Measurements from ENCODE around the gene FAHD2B. TPM values are rescaled to one million over a fixed set of nuclear protein-coding genes. Genes with fewer than 3 reads are reported as not detected.
"Not testable (repeated sequence)": the region's sequence is repeated elsewhere in the genome, so short reads cannot be mapped to it uniquely, and the experiment has no call there.

Gene FAHD2B
- total RNA-seq, 2 donors from 2014 or later, result 36.3 to 49.7 TPM

DNA sequence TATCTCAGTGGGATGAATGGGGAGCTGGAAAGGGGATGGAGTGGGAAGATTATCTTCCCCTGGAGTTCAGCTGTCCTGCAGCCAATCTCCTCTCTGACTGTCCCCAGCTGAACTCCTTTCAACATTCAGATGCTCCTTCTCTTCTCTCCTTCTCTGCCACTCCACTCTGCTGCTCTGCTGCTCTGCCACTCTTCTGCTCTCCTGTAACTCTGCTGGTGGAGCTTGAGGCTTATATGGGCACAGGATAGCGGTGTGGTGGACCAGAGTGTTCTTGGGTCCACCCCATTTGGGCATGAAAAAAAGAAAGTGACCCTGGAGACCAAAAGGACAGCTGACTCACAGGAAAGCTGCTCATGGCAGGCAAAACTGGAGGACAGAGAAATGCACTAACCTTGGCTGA lies 26.6 kb downstream of the FAHD2B start:
- DNase-seq, result no peak
- H3K4me3 ChIP-seq (ENCODE audit: low read length), result no peak overlapping the region
- Mint-ChIP-seq H3K4me1 (peaks cover 10% of the 10 kb centered on the region), H3K9me3 (peaks cover 12% of the 10 kb centered on the region), H3K36me3 (ENCODE audit: low read depth) (no peaks in the 10 kb centered on the region), H3K27me3 (ENCODE audit: insufficient read depth) (peaks cover 2% of the 10 kb centered on the region), H3K27ac (no peak overlapping the region), H3K4me3 (no peak overlapping the region)
- TF ChIP-seq, protein P1, sequence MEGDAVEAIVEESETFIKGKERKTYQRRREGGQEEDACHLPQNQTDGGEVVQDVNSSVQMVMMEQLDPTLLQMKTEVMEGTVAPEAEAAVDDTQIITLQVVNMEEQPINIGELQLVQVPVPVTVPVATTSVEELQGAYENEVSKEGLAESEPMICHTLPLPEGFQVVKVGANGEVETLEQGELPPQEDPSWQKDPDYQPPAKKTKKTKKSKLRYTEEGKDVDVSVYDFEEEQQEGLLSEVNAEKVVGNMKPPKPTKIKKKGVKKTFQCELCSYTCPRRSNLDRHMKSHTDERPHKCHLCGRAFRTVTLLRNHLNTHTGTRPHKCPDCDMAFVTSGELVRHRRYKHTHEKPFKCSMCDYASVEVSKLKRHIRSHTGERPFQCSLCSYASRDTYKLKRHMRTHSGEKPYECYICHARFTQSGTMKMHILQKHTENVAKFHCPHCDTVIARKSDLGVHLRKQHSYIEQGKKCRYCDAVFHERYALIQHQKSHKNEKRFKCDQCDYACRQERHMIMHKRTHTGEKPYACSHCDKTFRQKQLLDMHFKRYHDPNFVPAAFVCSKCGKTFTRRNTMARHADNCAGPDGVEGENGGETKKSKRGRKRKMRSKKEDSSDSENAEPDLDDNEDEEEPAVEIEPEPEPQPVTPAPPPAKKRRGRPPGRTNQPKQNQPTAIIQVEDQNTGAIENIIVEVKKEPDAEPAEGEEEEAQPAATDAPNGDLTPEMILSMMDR (conservative IDR thresholded peaks at IDR 0.05), result no peak
- H3K36me3 ChIP-seq (ENCODE audit: control insufficient read depth, insufficient read depth, low read length), result no peaks in the 10 kb centered on the region
- H3K27ac ChIP-seq (ENCODE audit: low read depth, low read length), result no peak overlapping the region
- 93 to 98% methylated on average over 1 of the region's 1 CpG for WGBS, 2 experiments (ENCODE audit: insufficient coverage in 1 of 2, insufficient read length in 1 of 2)
- H3K4me1 ChIP-seq (ENCODE audit: control insufficient read depth, insufficient read depth, low read length), result no peaks in the 10 kb centered on the region
- H3K9ac ChIP-seq (ENCODE audit: extremely low read depth, low read length, poor library complexity, severe bottlenecking), result no peak overlapping the region
- no peaks in the 10 kb centered on the region for H3K27me3 ChIP-seq (ENCODE audit: control insufficient read depth, insufficient read depth, low read length, poor library complexity, severe bottlenecking)
- H3K9me3 ChIP-seq (ENCODE audit: control insufficient read depth, low read length), result peaks cover 7% of the 10 kb centered on the region

DNA sequence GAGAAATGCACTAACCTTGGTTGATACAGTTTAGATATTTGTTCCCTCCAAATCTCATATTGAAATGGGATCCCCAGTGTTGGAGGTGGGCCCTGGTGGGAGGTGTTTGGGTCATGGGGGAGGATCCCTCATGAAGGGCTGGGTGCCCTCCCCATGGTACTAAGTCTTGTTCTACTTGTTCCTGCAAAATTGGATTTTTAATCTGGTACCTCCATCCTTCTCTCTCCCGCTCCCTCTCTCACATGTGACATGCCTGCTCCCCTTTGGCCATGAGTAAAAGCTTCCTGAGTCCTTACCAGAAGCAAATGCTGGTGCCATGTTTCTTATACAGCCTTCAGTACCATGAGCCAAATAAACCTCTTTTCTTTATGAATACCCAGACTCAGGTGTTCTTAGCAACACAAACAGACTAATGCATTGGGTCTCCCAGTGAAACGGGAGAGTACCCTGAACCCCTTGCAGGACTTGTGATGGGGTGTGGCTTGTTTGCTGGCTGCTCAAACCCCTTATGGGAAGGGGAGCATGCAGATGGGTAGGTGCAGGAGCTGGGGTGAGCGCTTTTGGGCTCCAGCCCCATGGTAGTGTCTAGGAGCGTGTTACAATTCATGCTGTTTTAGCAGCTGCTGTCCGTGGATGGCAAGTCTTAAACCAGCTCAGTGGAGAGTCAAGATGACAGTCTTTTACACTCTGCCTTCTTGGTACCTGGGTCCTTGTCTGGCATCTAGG lies 27.2 kb downstream of the FAHD2B start:
- Mint-ChIP-seq H3K36me3 (ENCODE audit: low read depth) (no peaks in the 10 kb centered on the region), H3K9me3 (peaks cover 12% of the 10 kb centered on the region), H3K27ac (no peak overlapping the region), H3K27me3 (ENCODE audit: insufficient read depth) (peaks cover 2% of the 10 kb centered on the region), H3K4me1 (peaks cover 6% of the 10 kb centered on the region), H3K4me3 (no peak overlapping the region)
- no peaks in the 10 kb centered on the region for H3K27me3 ChIP-seq (ENCODE audit: control insufficient read depth, insufficient read depth, low read length, poor library complexity, severe bottlenecking)
- H3K4me1 ChIP-seq (ENCODE audit: control insufficient read depth, insufficient read depth, low read length), result no peaks in the 10 kb centered on the region
- TF ChIP-seq, protein P1 (conservative IDR thresholded peaks at IDR 0.05), result no peak
- H3K9ac ChIP-seq (ENCODE audit: extremely low read depth, low read length, poor library complexity, severe bottlenecking), result no peak overlapping the region
- no peaks in the 10 kb centered on the region for H3K36me3 ChIP-seq (ENCODE audit: control insufficient read depth, insufficient read depth, low read length)
- 82 to 85% methylated on average over 5 of the region's 5 CpGs for WGBS, 2 experiments (ENCODE audit: insufficient coverage in 1 of 2, insufficient read length in 1 of 2)
- H3K4me3 ChIP-seq (ENCODE audit: low read length), result no peak overlapping the region
- no peak for DNase-seq
- peaks cover 7% of the 10 kb centered on the region for H3K9me3 ChIP-seq (ENCODE audit: control insufficient read depth, low read length)
- no peak overlapping the region for H3K27ac ChIP-seq (ENCODE audit: low read depth, low read length)

DNA sequence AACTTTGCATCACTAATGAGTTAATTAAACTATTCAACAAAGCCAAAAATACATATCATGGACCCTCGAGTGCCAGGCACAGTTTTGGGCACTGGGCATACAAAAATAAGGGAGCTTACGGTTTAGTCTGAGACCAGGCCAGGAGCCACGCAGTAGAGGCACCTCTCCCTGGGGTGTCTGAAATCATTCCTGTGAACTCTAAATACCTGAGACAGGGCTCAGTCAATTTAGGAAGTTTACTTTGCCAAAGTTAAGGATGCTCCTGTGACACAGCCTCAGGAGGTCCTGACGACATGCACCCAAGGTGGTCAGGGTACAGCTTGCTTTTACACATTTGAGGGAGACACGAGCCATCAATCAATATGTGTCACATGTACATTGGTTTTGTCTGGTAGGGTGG lies 28.7 kb downstream of the FAHD2B start:
- not testable (repeated sequence) for H3K4me1 Mint-ChIP-seq; H3K9ac ChIP-seq (ENCODE audit: extremely low read depth, low read length, poor library complexity, severe bottlenecking); H3K27me3 Mint-ChIP-seq (ENCODE audit: insufficient read depth); H3K36me3 Mint-ChIP-seq (ENCODE audit: low read depth); H3K27ac ChIP-seq (ENCODE audit: low read depth, low read length); H3K27me3 ChIP-seq (ENCODE audit: control insufficient read depth, insufficient read depth, low read length, poor library complexity, severe bottlenecking); H3K4me3 Mint-ChIP-seq; H3K4me3 ChIP-seq (ENCODE audit: low read length); H3K27ac Mint-ChIP-seq; H3K4me1 ChIP-seq (ENCODE audit: control insufficient read depth, insufficient read depth, low read length); DNase-seq; H3K9me3 ChIP-seq (ENCODE audit: control insufficient read depth, low read length); H3K36me3 ChIP-seq (ENCODE audit: control insufficient read depth, insufficient read depth, low read length)
- H3K9me3 Mint-ChIP-seq, result peaks cover 12% of the 10 kb centered on the region
- WGBS, 2 experiments (ENCODE audit: insufficient coverage in 1 of 2, insufficient read length in 1 of 2), result 81% methylated on average over 4 of the region's 5 CpGs; no CpG with 5 or more reads in 1 of the 2 experiments

- DNase-seq; H3K9me3 Mint-ChIP-seq; H3K9me3 ChIP-seq (ENCODE audit: control insufficient read depth, low read length); H3K4me1 ChIP-seq (ENCODE audit: control insufficient read depth, insufficient read depth, low read length); H3K36me3 Mint-ChIP-seq (ENCODE audit: low read depth); H3K36me3 ChIP-seq (ENCODE audit: control insufficient read depth, insufficient read depth, low read length); H3K4me3 Mint-ChIP-seq; H3K27me3 ChIP-seq (ENCODE audit: control insufficient read depth, insufficient read depth, low read length, poor library complexity, severe bottlenecking); H3K4me3 ChIP-seq (ENCODE audit: low read length); H3K9ac ChIP-seq (ENCODE audit: extremely low read depth, low read length, poor library complexity, severe bottlenecking); H3K27me3 Mint-ChIP-seq (ENCODE audit: insufficient read depth); H3K27ac ChIP-seq (ENCODE audit: low read depth, low read length); H3K27ac Mint-ChIP-seq: not testable (repeated sequence)
- WGBS, 2 experiments (ENCODE audit: insufficient coverage in 1 of 2, insufficient read length in 1 of 2), result 88% methylated on average over 1 of the region's 1 CpG; no CpG with 5 or more reads in 1 of the 2 experiments
- peaks cover 17% of the 10 kb centered on the region for H3K4me1 Mint-ChIP-seq
These were observed 32.7 kb downstream of the FAHD2B start for GRCh38 chr2:97062020-97062419.

GRCh38 chr2:97059782-97060181 lies 34.9 kb downstream of the FAHD2B start:
- H3K9me3 Mint-ChIP-seq; H3K27ac Mint-ChIP-seq; H3K27me3 Mint-ChIP-seq (ENCODE audit: insufficient read depth); H3K36me3 Mint-ChIP-seq (ENCODE audit: low read depth); H3K9ac ChIP-seq (ENCODE audit: extremely low read depth, low read length, poor library complexity, severe bottlenecking); H3K36me3 ChIP-seq (ENCODE audit: control insufficient read depth, insufficient read depth, low read length); DNase-seq; H3K4me1 ChIP-seq (ENCODE audit: control insufficient read depth, insufficient read depth, low read length); H3K4me3 ChIP-seq (ENCODE audit: low read length); H3K27ac ChIP-seq (ENCODE audit: low read depth, low read length); H3K27me3 ChIP-seq (ENCODE audit: control insufficient read depth, insufficient read depth, low read length, poor library complexity, severe bottlenecking); H3K4me3 Mint-ChIP-seq; H3K9me3 ChIP-seq (ENCODE audit: control insufficient read depth, low read length): not testable (repeated sequence)
- H3K4me1 Mint-ChIP-seq, result peaks cover 11% of the 10 kb centered on the region
- WGBS, 2 experiments (ENCODE audit: insufficient coverage in 1 of 2, insufficient read length in 1 of 2), result 69% methylated on average over 7 of the region's 7 CpGs; no CpG with 5 or more reads in 1 of the 2 experiments
